Measurements from ENCODE around the gene CASP6.

Gene CASP6

GRCh38 chr4:109702950-109703663 lies at the start of gene CASP6:
Gene CASP6, minus strand, starts transcription at chr4:109703445. Its CDS starts 50 bp downstream, at chr4:109703395.
- DNase-seq (ENCODE audit: low read depth in 2 of 2) = peak; percentile 30 to 40

GRCh38 chr4:109752525-109752924 lies 49.3 kb upstream of the CASP6 start:
- DNase-seq (ENCODE audit: low read depth in 2 of 2) = no peak

GRCh38 chr4:109751852-109752251 lies 48.6 kb upstream of the CASP6 start:
- no peak for DNase-seq (ENCODE audit: low read depth in 2 of 2)

GRCh38 chr4:109750652-109751244 lies 47.5 kb upstream of the CASP6 start:
- DNase-seq (ENCODE audit: low read depth in 2 of 2) = no peak

- no peak for DNase-seq (ENCODE audit: low read depth in 2 of 2)
These were observed 46.3 kb upstream of the CASP6 start for GRCh38 chr4:109749388-109750082.

- no peak for DNase-seq (ENCODE audit: low read depth in 2 of 2)
These were observed 44.9 kb upstream of the CASP6 start for GRCh38 chr4:109748114-109748513.

GRCh38 chr4:109746728-109747127 lies 43.5 kb upstream of the CASP6 start:
- no peak for DNase-seq (ENCODE audit: low read depth in 2 of 2)

GRCh38 chr4:109745830-109746229 lies 42.6 kb upstream of the CASP6 start:
- DNase-seq (ENCODE audit: low read depth in 2 of 2) = no peak

GRCh38 chr4:109739547-109739946 lies 36.3 kb upstream of the CASP6 start:
- no peak for DNase-seq (ENCODE audit: low read depth in 2 of 2)

- DNase-seq (ENCODE audit: low read depth in 2 of 2) = no peak
These were observed 35.0 kb upstream of the CASP6 start for GRCh38 chr4:109738104-109738872.

GRCh38 chr4:109735566-109736365 lies 32.5 kb upstream of the CASP6 start:
- no peak for DNase-seq (ENCODE audit: low read depth in 2 of 2)

GRCh38 chr4:109733728-109734127 lies 30.5 kb upstream of the CASP6 start:
- DNase-seq (ENCODE audit: low read depth in 2 of 2) = no peak

GRCh38 chr4:109730619-109731545 lies 27.6 kb upstream of the CASP6 start:
- no peak for DNase-seq (ENCODE audit: low read depth in 2 of 2)

- DNase-seq (ENCODE audit: low read depth in 2 of 2) = peak; percentile 48 to 63
These were observed 26.7 kb upstream of the CASP6 start, which contains the start of gene PLA2G12A for GRCh38 chr4:109729718-109730618. Gene PLA2G12A, minus strand, starts transcription at chr4:109730070. Its CDS starts 261 bp downstream, at chr4:109729809.

GRCh38 chr4:109729117-109729717 lies 26.0 kb upstream of the CASP6 start:
- peak; percentile 21 to 23 for DNase-seq (ENCODE audit: low read depth in 2 of 2)

GRCh38 chr4:109728385-109728784 lies 25.1 kb upstream of the CASP6 start:
- no peak for DNase-seq (ENCODE audit: low read depth in 2 of 2)

GRCh38 chr4:109723110-109723509 lies 19.9 kb upstream of the CASP6 start:
- DNase-seq (ENCODE audit: low read depth in 2 of 2) = no peak

- no peak for DNase-seq (ENCODE audit: low read depth in 2 of 2)
These were observed 19.1 kb upstream of the CASP6 start for GRCh38 chr4:109722357-109722756.

- DNase-seq (ENCODE audit: low read depth in 2 of 2) = no peak
These were observed 17.8 kb upstream of the CASP6 start for GRCh38 chr4:109721033-109721432.

Data from stimulated activated CD8-positive, alpha-beta memory T cell treated with anti-CD3 and anti-CD28 coated beads, Interleukin-15, amount 100 ng/mL, for 4 hours (primary cell).